B cell (primary cell): ENCODE results near the gene ABCF3. TPM values are rescaled to one million over a fixed set of nuclear protein-coding genes. Genes with fewer than 3 reads are reported as not detected.

ENCODE experiments used
- ATAC-seq: fragments of 200-7000 bp; cut with Tn5 transposase; one replicate; pipeline ENCODE4 v1.10.0; 2021; ENCODE audit warnings: low read depth, mild to moderate bottlenecking, moderate number of reproducible peaks, moderate library complexity
- CTCF ChIA-PET: fragments of 350-600 bp; sonication (Branson Sonifier 250); formaldehyde crosslinking; loops from one replicate; lab custom pipeline; 2021; ENCODE audit warnings: antibody characterized with exemption, inconsistent platforms; lab: Charles Lee
- POLR2A ChIA-PET: fragments of 350-600 bp; sonication (Branson Sonifier 250); formaldehyde crosslinking; loops from one replicate; lab custom pipeline; 2021; ENCODE audit warnings: antibody characterized with exemption; lab: Charles Lee
- DNase-seq: peaks from one replicate; pipeline ENCODE4 v3.0.0; 2013
- H2AFZ ChIP-seq: 2 replicates; pipeline ENCODE4 v1.6.1; 2012; ENCODE audit warnings: mild to moderate bottlenecking, low read depth, low read length; ENCODE audit not compliant: insufficient read depth, poor library complexity, severe bottlenecking
- H3K27ac ChIP-seq, 2 donors: 1 replicate in 1 of 2; 2 replicates in 1 of 2; pipeline ENCODE4 v1.5.1; 2012 to 2013; ENCODE audit warnings: low read length in 2 of 2, mild to moderate bottlenecking in 2 of 2, moderate library complexity in 1 of 2
- H3K27me3 ChIP-seq, 4 experiments: fragments of 200-600 bp in 1 of 4; sonication (generic) in 1 of 4; replicated peaks in 1 of 4; 1 replicate in 2 of 4; 2 replicates in 2 of 4; pipeline versions ENCODE4 v1.6.1 to v1.7.0; 2013 to 2016; ENCODE audit warnings: low read length in 3 of 4, mild to moderate bottlenecking in 2 of 4, mixed read lengths in 1 of 4, moderate library complexity in 1 of 4; ENCODE audit not compliant: insufficient read depth in 4 of 4, control insufficient read depth in 3 of 4; ENCODE audit errors: control extremely low read depth in 1 of 4
- H3K36me3 ChIP-seq, 2 experiments: replicated peaks in 1 of 2; 1 replicate in 1 of 2; 2 replicates in 1 of 2; pipeline versions ENCODE4 v1.6.1 to v1.7.1; 2013; ENCODE audit warnings: low read length in 1 of 2; ENCODE audit not compliant: insufficient read depth in 2 of 2, control insufficient read depth in 1 of 2; ENCODE audit errors: control extremely low read depth in 1 of 2, extremely low read depth in 1 of 2
- H3K4me1 ChIP-seq, 2 donors: fragments of 200-600 bp in 1 of 2; sonication (generic) in 1 of 2; 1 replicate in 1 of 2; 2 replicates in 1 of 2; pipeline versions ENCODE4 v1.5.1 to v1.6.1; 2013 to 2017; ENCODE audit warnings: low read length in 2 of 2; ENCODE audit not compliant: control insufficient read depth in 2 of 2, insufficient read depth in 2 of 2
- H3K4me2 ChIP-seq: replicated peaks from 2 replicates; pipeline ENCODE3; 2012; ENCODE audit warnings: mild to moderate bottlenecking, low read depth, low read length; ENCODE audit not compliant: poor library complexity, severe bottlenecking
- H3K4me3 ChIP-seq, 5 experiments: fragments of 200-600 bp in 1 of 5; sonication (generic) in 1 of 5; 1 replicate in 3 of 5; 2 replicates in 2 of 5; pipeline versions ENCODE4 v1.5.1 to v1.7.0; 2011 to 2016; ENCODE audit warnings: low read length in 4 of 5, mild to moderate bottlenecking in 4 of 5, low read depth in 2 of 5, control low read depth in 1 of 5, moderate library complexity in 1 of 5; ENCODE audit not compliant: insufficient read depth in 1 of 5; ENCODE audit errors: control extremely low read depth in 1 of 5, extremely low read depth in 1 of 5
- H3K79me2 ChIP-seq: fragments of 200-600 bp; sonication (generic); one replicate; pipeline ENCODE4 v1.6.0; 2016; ENCODE audit warnings: low read length; ENCODE audit not compliant: control insufficient read depth, insufficient read depth
- H3K9ac ChIP-seq: fragments of 200-600 bp; sonication (generic); 2 replicates; pipeline ENCODE4 v1.6.1; 2017; ENCODE audit warnings: mild to moderate bottlenecking, low read length, moderate library complexity
- H3K9me3 ChIP-seq, 3 donors: one replicate each; pipeline versions ENCODE4 v1.6.1 to v1.7.1; 2013; ENCODE audit warnings: low read length in 2 of 3; ENCODE audit not compliant: control insufficient read depth in 2 of 3, insufficient read depth in 1 of 3; ENCODE audit errors: control extremely low read depth in 1 of 3
- H4K20me1 ChIP-seq: 2 replicates; pipeline ENCODE4 v1.6.0; 2012; ENCODE audit warnings: mild to moderate bottlenecking, low read length; ENCODE audit not compliant: insufficient read depth, control insufficient read depth, poor library complexity, severe bottlenecking
- H3K27ac Mint-ChIP-seq: one replicate; pipeline ENCODE4 v1.8.0; 2021; ENCODE audit warnings: mixed read lengths
- H3K27me3 Mint-ChIP-seq: one replicate; pipeline ENCODE4 v1.8.0; 2021; ENCODE audit warnings: mixed read lengths
- H3K4me1 Mint-ChIP-seq: one replicate; pipeline ENCODE4 v1.8.0; 2021; ENCODE audit warnings: mixed read lengths
- H3K4me3 Mint-ChIP-seq: one replicate; pipeline ENCODE4 v1.8.0; 2021; ENCODE audit warnings: mixed read lengths
- H3K9me3 Mint-ChIP-seq: one replicate; pipeline ENCODE4 v1.8.0; 2022; ENCODE audit warnings: mixed read lengths; ENCODE audit not compliant: insufficient read depth
- EZH2 ChIP-seq: IDR thresholded peaks from 2 replicates; pipeline ENCODE4 v1.6.1; 2012; ENCODE audit warnings: borderline replicate concordance, low read depth, mild to moderate bottlenecking, moderate library complexity, low read length; ENCODE audit not compliant: insufficient read depth, poor library complexity, severe bottlenecking
- WGBS: methylation state at CpG from one replicate; pipeline ENCODE4 v1.1.5; 2013; ENCODE audit warnings: missing lambda C conversion rate; ENCODE audit not compliant: insufficient coverage; 5-methylcytosine and 5-hydroxymethylcytosine counted together
- intact Hi-C: fragments of 100-400 bp; cut with micrococcal nuclease; formaldehyde crosslinking; loops from one replicate; pipeline ENCODE4 v1.10.0; 2022
- polyA plus RNA-seq: library from polyadenylated mRNA; depleted of rRNA; stranded (reverse); fragments of >200 nt; gene quantifications from 2 replicates; pipeline ENCODE4 v1.2.3, GENCODE V29; 2012
- total RNA-seq, 2 donors: library from RNA; stranded (reverse); fragments of 120-200 nt in 1 of 2; gene quantifications; 1 replicate in 1 of 2; 2 replicates in 1 of 2; pipeline versions ENCODE4 v1.2.3 to v1.2.4, GENCODE V29; 2013 to 2022
- TF ChIP-seq, protein P1 (sequence below): fragments of 200-600 bp; IDR thresholded peaks from one replicate; pipeline ENCODE4 v1.8.0; 2022; ENCODE audit warnings: antibody characterized with exemption, mild to moderate bottlenecking

The ABCF3 gene
- total and polyA plus RNA-seq, 2 donors (not counting 1 experiment from before 2014, with no cell fraction given) = 74.0 to 115 TPM

DNA sequence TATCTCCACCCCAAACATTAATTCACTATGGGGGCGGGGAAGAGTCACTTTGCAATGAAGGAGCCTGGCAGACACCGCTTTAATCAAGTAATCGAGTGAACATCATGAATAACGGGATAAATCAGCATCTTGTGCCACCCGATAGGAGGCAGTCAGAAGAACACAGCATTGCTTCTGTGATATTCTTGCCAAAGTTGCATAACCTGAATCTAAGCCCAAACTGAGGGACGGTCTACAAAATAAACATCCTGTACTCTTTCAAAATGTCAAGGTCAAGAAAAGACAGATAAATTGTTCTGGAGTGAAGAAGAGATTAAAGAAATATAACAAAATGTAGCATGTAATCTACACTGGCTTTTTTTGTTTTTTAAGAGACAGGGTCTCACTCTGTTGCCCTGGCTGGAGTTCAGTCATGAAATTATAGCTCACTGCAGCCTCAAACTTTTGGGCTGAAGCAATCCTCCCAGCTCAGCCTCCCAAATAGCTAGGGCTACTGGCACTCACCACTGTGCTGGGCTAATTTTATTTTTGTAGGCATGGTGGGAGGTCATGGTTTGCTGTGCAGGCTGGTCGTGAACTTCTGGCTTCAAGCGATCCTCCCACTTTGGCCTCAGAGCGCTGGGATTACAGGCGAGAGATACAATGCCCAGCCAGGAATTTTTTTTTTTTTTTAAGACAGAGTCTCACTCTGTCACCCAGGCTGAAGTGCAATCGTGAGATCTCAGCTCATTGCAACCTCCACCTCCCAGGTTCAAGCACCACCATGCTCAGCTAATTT is 23.3 kb downstream of the ABCF3 start:
- H3K4me1 ChIP-seq = no peaks in the 10 kb centered on the region
- H2AFZ ChIP-seq = no peak overlapping the region
- H3K4me3 Mint-ChIP-seq = no peak overlapping the region
- no peaks in the 10 kb centered on the region for H3K4me1 Mint-ChIP-seq
- DNase-seq = no peak
- H3K27ac Mint-ChIP-seq = no peak overlapping the region
- ChIA-PET CTCF (interaction anchor here (0.5 kb wide), 1 partner anchor 301 kb away, joined by 3 read pairs; no protein-coding TSS in a partner anchor), POLR2A (no interaction called here)
- no peaks in the 10 kb centered on the region for H3K9me3 Mint-ChIP-seq
- H3K4me3 ChIP-seq = no peak overlapping the region
- no peak overlapping the region for H3K9ac ChIP-seq
- H3K4me2 ChIP-seq = no peak overlapping the region
- no peaks in the 10 kb centered on the region for H3K9me3 ChIP-seq
- no peak for ATAC-seq
- TF ChIP-seq EZH2 = no peak
- TF ChIP-seq, protein P1, sequence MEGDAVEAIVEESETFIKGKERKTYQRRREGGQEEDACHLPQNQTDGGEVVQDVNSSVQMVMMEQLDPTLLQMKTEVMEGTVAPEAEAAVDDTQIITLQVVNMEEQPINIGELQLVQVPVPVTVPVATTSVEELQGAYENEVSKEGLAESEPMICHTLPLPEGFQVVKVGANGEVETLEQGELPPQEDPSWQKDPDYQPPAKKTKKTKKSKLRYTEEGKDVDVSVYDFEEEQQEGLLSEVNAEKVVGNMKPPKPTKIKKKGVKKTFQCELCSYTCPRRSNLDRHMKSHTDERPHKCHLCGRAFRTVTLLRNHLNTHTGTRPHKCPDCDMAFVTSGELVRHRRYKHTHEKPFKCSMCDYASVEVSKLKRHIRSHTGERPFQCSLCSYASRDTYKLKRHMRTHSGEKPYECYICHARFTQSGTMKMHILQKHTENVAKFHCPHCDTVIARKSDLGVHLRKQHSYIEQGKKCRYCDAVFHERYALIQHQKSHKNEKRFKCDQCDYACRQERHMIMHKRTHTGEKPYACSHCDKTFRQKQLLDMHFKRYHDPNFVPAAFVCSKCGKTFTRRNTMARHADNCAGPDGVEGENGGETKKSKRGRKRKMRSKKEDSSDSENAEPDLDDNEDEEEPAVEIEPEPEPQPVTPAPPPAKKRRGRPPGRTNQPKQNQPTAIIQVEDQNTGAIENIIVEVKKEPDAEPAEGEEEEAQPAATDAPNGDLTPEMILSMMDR = no peak
- peaks cover 25% of the 10 kb centered on the region for H3K27me3 Mint-ChIP-seq
- 81% methylated on average over 10 of the region's 11 CpGs for WGBS
- H3K36me3 ChIP-seq = no peaks in the 10 kb centered on the region
- peaks cover 0 to 8% (median 2%) of the 10 kb centered on the region in 4 experiments for H3K27me3 ChIP-seq
- H3K79me2 ChIP-seq = no peaks in the 10 kb centered on the region
- H4K20me1 ChIP-seq = no peaks in the 10 kb centered on the region
- intact Hi-C loops = no loop called here
- no peak overlapping the region for H3K27ac ChIP-seq

- no peak for TF ChIP-seq EZH2
- TF ChIP-seq, protein P1 = no peak
- no peaks in the 10 kb centered on the region for H3K4me1 ChIP-seq
- H3K79me2 ChIP-seq = no peaks in the 10 kb centered on the region
- H3K9ac ChIP-seq = no peak overlapping the region
- no peak for ATAC-seq
- POLR2A ChIA-PET = no interaction called here
- Mint-ChIP-seq H3K27me3 (peaks cover 20% of the 10 kb centered on the region), H3K4me3 (no peak overlapping the region), H3K27ac (no peak overlapping the region), H3K9me3 (no peaks in the 10 kb centered on the region), H3K4me1 (no peaks in the 10 kb centered on the region)
- H3K27ac ChIP-seq = no peak overlapping the region
- H3K36me3 ChIP-seq = no peaks in the 10 kb centered on the region
- no peak overlapping the region for H3K4me3 ChIP-seq
- WGBS = no CpG with 5 or more reads among the region's 5 CpGs
- no peak for DNase-seq
- H2AFZ ChIP-seq = no peak overlapping the region
- no peak overlapping the region for H3K4me2 ChIP-seq
- H4K20me1 ChIP-seq = no peaks in the 10 kb centered on the region
- no peaks in the 10 kb centered on the region for H3K9me3 ChIP-seq
- CTCF ChIA-PET = interaction anchor here (1.2 kb wide), 1 partner anchor 16 kb away, joined by 4 read pairs; no protein-coding TSS in a partner anchor
- intact Hi-C loops = no loop called here
- peaks cover 0 to 5% (median 1%) of the 10 kb centered on the region in 4 experiments for H3K27me3 ChIP-seq
These were observed 25.3 kb downstream of the ABCF3 start for GRCh38 chr3:184211297-184211696.
